Hepatocyte (in vitro differentiated cells): Measurements from ENCODE around the gene CFAP65. TPM values are rescaled to one million over a fixed set of nuclear protein-coding genes. Genes with fewer than 3 reads are reported as not detected.

Source experiments
- DNase-seq: peaks from one replicate; pipeline ENCODE4 v3.0.0-alpha.2; 2016; ENCODE audit warnings: low spot score
- H2AFZ ChIP-seq: fragments of 200-600 bp; sonication (generic); 2 replicates; pipeline ENCODE4 v1.6.0; 2016; ENCODE audit warnings: antibody characterized with exemption, mild to moderate bottlenecking
- H3K27ac ChIP-seq: fragments of 200-600 bp; sonication (generic); 2 replicates; pipeline ENCODE4 v1.5.1; 2016; ENCODE audit warnings: mild to moderate bottlenecking
- H3K27me3 ChIP-seq: fragments of 200-600 bp; sonication (generic); 2 replicates; pipeline ENCODE4 v1.6.1; 2016
- H3K36me3 ChIP-seq: fragments of 200-600 bp; sonication (generic); replicated peaks from 2 replicates; pipeline ENCODE4 v1.5.1; 2016; ENCODE audit warnings: low read depth; ENCODE audit not compliant: insufficient read depth
- H3K4me1 ChIP-seq: fragments of 200-600 bp; sonication (generic); 2 replicates; pipeline ENCODE4 v1.5.1; 2016; ENCODE audit warnings: mild to moderate bottlenecking, moderate library complexity; ENCODE audit not compliant: insufficient read depth
- H3K4me2 ChIP-seq: fragments of 200-600 bp; sonication (generic); 2 replicates; pipeline ENCODE4 v1.6.0; 2016
- H3K4me3 ChIP-seq: fragments of 200-600 bp; sonication (generic); 2 replicates; pipeline ENCODE4 v1.5.1; 2016; ENCODE audit warnings: mild to moderate bottlenecking
- H3K79me2 ChIP-seq: fragments of 200-600 bp; sonication (generic); 2 replicates; pipeline ENCODE4 v1.6.0; 2017; ENCODE audit warnings: mild to moderate bottlenecking
- H3K9me2 ChIP-seq: fragments of 200-600 bp; sonication (generic); replicated peaks from 2 replicates; pipeline ENCODE4 v1.6.0; 2017; ENCODE audit warnings: mild to moderate bottlenecking; ENCODE audit not compliant: insufficient read depth
- H3K9me3 ChIP-seq: fragments of 200-600 bp; sonication (generic); 2 replicates; pipeline ENCODE4 v1.5.1; 2016; ENCODE audit warnings: low read depth, mild to moderate bottlenecking
- H4K20me1 ChIP-seq: fragments of 200-600 bp; sonication (generic); 2 replicates; pipeline ENCODE4 v1.6.0; 2016; ENCODE audit warnings: mild to moderate bottlenecking; ENCODE audit not compliant: insufficient read depth, poor library complexity, severe bottlenecking
- CTCF ChIP-seq: fragments of 200-600 bp; sonication (generic); IDR thresholded peaks from 2 replicates; pipeline ENCODE4 v1.5.1; 2016; ENCODE audit warnings: antibody characterized with exemption, mild to moderate bottlenecking; ENCODE audit not compliant: poor library complexity
- EZH2 ChIP-seq: fragments of 200-600 bp; sonication (generic); IDR thresholded peaks from 2 replicates; pipeline ENCODE4 v1.6.1; 2016; ENCODE audit warnings: antibody characterized with exemption, mild to moderate bottlenecking, borderline replicate concordance
- EZH2phosphoT487 ChIP-seq: fragments of 200-600 bp; sonication (generic); IDR thresholded peaks from one replicate; pipeline ENCODE4 v1.6.1; 2018; ENCODE audit warnings: antibody characterized with exemption, mild to moderate bottlenecking, low read depth, moderate library complexity; ENCODE audit not compliant: unreplicated experiment, severe bottlenecking
- WGBS: methylation state at CpG from one replicate; pipeline ENCODE4 v1.1.6; 2016; ENCODE audit warnings: low lambda C conversion rate; ENCODE audit errors: missing lambda C conversion rate; 5-methylcytosine and 5-hydroxymethylcytosine counted together
- polyA plus RNA-seq: library from polyadenylated mRNA; unstranded; fragments of >200 nt; fragmentation: Nextera tagmentation; extraction: Ambion mirVana; gene quantifications from 2 replicates; pipeline ENCODE4 v1.2.1, GENCODE V29; 2016
- total RNA-seq: library from RNA; depleted of rRNA; stranded (reverse); fragments of >200 nt; gene quantifications from 2 replicates; pipeline ENCODE4 v1.2.3, GENCODE V29; 2014

Gene CFAP65
- total and polyA plus RNA-seq, 2 experiments from 2014 or later, result 0.03 to 0.05 TPM

GRCh38 chr2:219087848-219088247 lies 46.5 kb upstream of the CFAP65 start:
- Histone ChIP-seq H3K4me3 (no peak overlapping the region), H3K27me3 (no peaks in the 10 kb centered on the region), H3K4me1 (no peaks in the 10 kb centered on the region), H3K9me2 (no peaks in the 10 kb centered on the region), H3K79me2 (peaks cover 7% of the 10 kb centered on the region), H3K9me3 (no peaks in the 10 kb centered on the region), H3K27ac (no peak overlapping the region), H2AFZ (no peak overlapping the region), H4K20me1 (no peaks in the 10 kb centered on the region), H3K4me2 (no peak overlapping the region), H3K36me3 (no peaks in the 10 kb centered on the region)
- WGBS, result 94% methylated on average over 1 of the region's 1 CpG
- DNase-seq, result no peak
- TF ChIP-seq EZH2 (no peak), CTCF (no peak), EZH2phosphoT487 (no peak)

GRCh38 chr2:219087361-219087760 lies 46.0 kb upstream of the CFAP65 start:
- peaks cover 5% of the 10 kb centered on the region for H3K4me1 ChIP-seq
- WGBS, result 84% methylated on average over 5 of the region's 5 CpGs

GRCh38 chr2:219086196-219086595 lies 44.9 kb upstream of the CFAP65 start:
- Histone ChIP-seq H3K4me1 (peaks cover 13% of the 10 kb centered on the region), H3K4me2 (no peak overlapping the region), H3K4me3 (no peak overlapping the region), H4K20me1 (no peaks in the 10 kb centered on the region), H3K9me3 (no peaks in the 10 kb centered on the region), H3K27ac (no peak overlapping the region), H2AFZ (no peak overlapping the region), H3K27me3 (no peaks in the 10 kb centered on the region), H3K9me2 (no peaks in the 10 kb centered on the region), H3K36me3 (no peaks in the 10 kb centered on the region), H3K79me2 (peaks cover 7% of the 10 kb centered on the region)
- no peak for TF ChIP-seq CTCF
- DNase-seq, result no peak

More at GRCh38 chr2:219087361-219087760, 46.0 kb upstream of the CFAP65 start:
- H3K4me3 ChIP-seq, result no peak overlapping the region
- H3K27ac ChIP-seq, result no peak overlapping the region
- H3K27me3 ChIP-seq, result no peaks in the 10 kb centered on the region
- DNase-seq, result no peak
- no peak overlapping the region for H3K4me2 ChIP-seq
- H3K9me3 ChIP-seq, result no peaks in the 10 kb centered on the region
- TF ChIP-seq CTCF, result no peak
- no peak for TF ChIP-seq EZH2
- no peak for TF ChIP-seq EZH2phosphoT487
- H3K36me3 ChIP-seq, result no peaks in the 10 kb centered on the region
- no peaks in the 10 kb centered on the region for H4K20me1 ChIP-seq
- H2AFZ ChIP-seq, result no peak overlapping the region
- peaks cover 7% of the 10 kb centered on the region for H3K79me2 ChIP-seq
- no peaks in the 10 kb centered on the region for H3K9me2 ChIP-seq

- H3K4me1 ChIP-seq, result peaks cover 19% of the 10 kb centered on the region
These were observed 43.5 kb upstream of the CFAP65 start for GRCh38 chr2:219084791-219085190.

More at GRCh38 chr2:219084791-219085190, 43.5 kb upstream of the CFAP65 start:
- no peaks in the 10 kb centered on the region for H3K9me3 ChIP-seq
- no peaks in the 10 kb centered on the region for H3K9me2 ChIP-seq
- TF ChIP-seq CTCF (no peak), EZH2phosphoT487 (no peak), EZH2 (no peak)
- H3K36me3 ChIP-seq, result no peaks in the 10 kb centered on the region
- no peak for DNase-seq
- H3K4me2 ChIP-seq, result no peak overlapping the region
- H3K27me3 ChIP-seq, result no peaks in the 10 kb centered on the region
- H3K4me3 ChIP-seq, result no peak overlapping the region
- H2AFZ ChIP-seq, result no peak overlapping the region
- H3K79me2 ChIP-seq, result peaks cover 7% of the 10 kb centered on the region
- no peaks in the 10 kb centered on the region for H4K20me1 ChIP-seq
- no peak overlapping the region for H3K27ac ChIP-seq
